ENCODE measurements around the gene RRP15. TPM values are rescaled to one million over a fixed set of nuclear protein-coding genes. Genes with fewer than 3 reads are reported as not detected.

Gene RRP15
- total RNA-seq, 1 experiment from 2014 or later = 38.4 TPM

DNA sequence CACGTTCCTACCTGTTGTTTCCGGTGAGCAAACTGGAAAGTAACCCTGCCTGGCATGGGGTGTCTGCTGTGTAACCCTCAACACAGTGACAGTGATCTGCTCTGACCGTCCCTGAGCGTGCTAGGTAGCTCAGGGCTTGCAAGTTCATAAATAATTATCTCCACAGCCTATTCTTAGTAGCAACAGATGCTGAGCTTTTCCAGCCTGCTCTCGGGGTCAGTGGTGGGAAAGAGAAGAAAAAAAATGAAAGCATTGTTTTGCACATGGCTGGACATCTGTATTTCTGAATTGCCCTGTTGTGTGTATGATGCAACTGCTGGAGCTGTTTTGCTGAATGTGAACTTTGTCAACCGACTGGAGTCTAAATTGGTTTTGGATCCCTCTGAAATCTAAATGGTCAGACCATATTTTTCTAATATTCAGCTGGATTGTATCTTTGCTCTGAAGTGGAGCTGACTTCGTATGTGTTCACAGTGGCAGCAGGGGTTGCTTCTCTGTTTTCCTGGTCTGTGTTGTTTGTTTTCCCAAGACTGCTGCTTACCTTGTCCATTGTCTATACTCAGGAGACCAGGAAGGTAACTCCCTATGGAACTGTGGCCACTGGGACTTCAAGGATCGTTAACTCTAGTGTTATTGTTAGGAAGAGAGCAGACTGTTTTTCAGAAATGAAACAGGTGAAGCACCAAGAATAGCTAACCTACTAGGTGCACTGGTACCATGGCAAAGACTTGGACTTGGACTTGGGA lies 87.0 kb downstream of the RRP15 start:
- Histone ChIP-seq H3K36me3 (ENCODE audit: insufficient read depth, low read length, poor library complexity, severe bottlenecking) (no peaks in the 10 kb centered on the region), H3K27ac (ENCODE audit: low read depth, low read length, poor library complexity, severe bottlenecking) (no peak overlapping the region), H3K27me3 (replicated peaks; ENCODE audit: insufficient read depth, low read depth, low read length, poor library complexity) (no peaks in the 10 kb centered on the region), H3K9me3 (ENCODE audit: low read depth, low read length, poor library complexity, severe bottlenecking) (no peaks in the 10 kb centered on the region), H3K4me3 (ENCODE audit: low read depth, low read length, poor library complexity, severe bottlenecking) (no peak overlapping the region), H3K4me1 (ENCODE audit: insufficient read depth, low read length, poor library complexity, severe bottlenecking) (peaks cover 5% of the 10 kb centered on the region)
- POLR2A ChIA-PET (ENCODE audit: low non-redundant PET) = no interaction called here
- no peak for DNase-seq (ENCODE audit: low spot score)
- BruUV-seq (replicated peaks) = no TSS peak
- CTCF ChIA-PET = no interaction called here
- intact Hi-C loops (cut with micrococcal nuclease; ENCODE audit: unreplicated experiment) = no loop called here
- TF ChIP-seq EZH2 (IDR thresholded peaks at IDR 0.05; ENCODE audit: borderline replicate concordance, low read depth, low read length, poor library complexity, severe bottlenecking) (no peak), CTCF (conservative IDR thresholded peaks at IDR 0.05; ENCODE audit: low read depth, low read length) (no peak)

GRCh38 chr1:218374401-218375353 lies 89.6 kb downstream of the RRP15 start:
- no TSS peak for BruUV-seq (replicated peaks)
- Histone ChIP-seq H3K27me3 (replicated peaks; ENCODE audit: insufficient read depth, low read depth, low read length, poor library complexity) (no peaks in the 10 kb centered on the region), H3K4me3 (ENCODE audit: low read depth, low read length, poor library complexity, severe bottlenecking) (no peak overlapping the region), H3K36me3 (ENCODE audit: insufficient read depth, low read length, poor library complexity, severe bottlenecking) (no peaks in the 10 kb centered on the region), H3K9me3 (ENCODE audit: low read depth, low read length, poor library complexity, severe bottlenecking) (no peaks in the 10 kb centered on the region), H3K27ac (ENCODE audit: low read depth, low read length, poor library complexity, severe bottlenecking) (no peak overlapping the region), H3K4me1 (ENCODE audit: insufficient read depth, low read length, poor library complexity, severe bottlenecking) (peaks cover 11% of the 10 kb centered on the region)
- ChIA-PET CTCF (no interaction called here), POLR2A (ENCODE audit: low non-redundant PET) (no interaction called here)
- intact Hi-C loops (cut with micrococcal nuclease; ENCODE audit: unreplicated experiment) = no loop called here
- DNase-seq (ENCODE audit: low spot score) = no peak
- TF ChIP-seq EZH2 (IDR thresholded peaks at IDR 0.05; ENCODE audit: borderline replicate concordance, low read depth, low read length, poor library complexity, severe bottlenecking) (no peak), CTCF (conservative IDR thresholded peaks at IDR 0.05; ENCODE audit: low read depth, low read length) (no peak)

DNA sequence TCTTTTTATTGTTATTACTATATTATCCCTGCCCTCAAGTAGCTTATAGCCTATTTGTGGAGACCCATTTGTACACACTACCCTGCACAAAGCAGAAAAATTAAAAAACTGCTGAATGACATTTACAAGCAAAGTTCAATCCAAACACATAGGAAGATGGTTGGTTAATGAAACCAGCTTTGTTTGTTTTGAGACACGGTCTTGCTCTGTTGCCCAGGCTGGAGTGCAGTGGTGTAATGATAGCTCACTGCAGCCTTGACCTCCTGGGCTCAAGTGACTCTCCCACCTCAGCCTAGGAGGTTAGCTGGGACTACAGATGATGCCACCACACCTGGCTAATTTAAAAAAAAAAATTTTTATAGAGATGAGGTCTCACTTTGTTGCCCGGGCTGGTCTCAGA lies 91.6 kb downstream of the RRP15 start:
- H3K9me3 ChIP-seq (ENCODE audit: low read depth, low read length, poor library complexity, severe bottlenecking) = no peaks in the 10 kb centered on the region
- intact Hi-C loops (cut with micrococcal nuclease; ENCODE audit: unreplicated experiment) = no loop called here
- CTCF ChIA-PET = no interaction called here
- no peak for DNase-seq (ENCODE audit: low spot score)
- H3K4me3 ChIP-seq (ENCODE audit: low read depth, low read length, poor library complexity, severe bottlenecking) = no peak overlapping the region
- TF ChIP-seq CTCF (conservative IDR thresholded peaks at IDR 0.05; ENCODE audit: low read depth, low read length) = no peak
- TF ChIP-seq EZH2 (IDR thresholded peaks at IDR 0.05; ENCODE audit: borderline replicate concordance, low read depth, low read length, poor library complexity, severe bottlenecking) = no peak
- H3K27ac ChIP-seq (ENCODE audit: low read depth, low read length, poor library complexity, severe bottlenecking) = peak overlapping the region; percentile 27
- BruUV-seq (replicated peaks) = no TSS peak
- POLR2A ChIA-PET (ENCODE audit: low non-redundant PET) = no interaction called here
- peaks cover 15% of the 10 kb centered on the region for H3K4me1 ChIP-seq (ENCODE audit: insufficient read depth, low read length, poor library complexity, severe bottlenecking)
- H3K27me3 ChIP-seq (replicated peaks; ENCODE audit: insufficient read depth, low read depth, low read length, poor library complexity) = no peaks in the 10 kb centered on the region
- H3K36me3 ChIP-seq (ENCODE audit: insufficient read depth, low read length, poor library complexity, severe bottlenecking) = no peaks in the 10 kb centered on the region

All from A673 (cell line).